Heart left ventricle (tissue), 16 donors: Measurements from ENCODE around the gene SOD3. TPM values are rescaled to one million over a fixed set of nuclear protein-coding genes. Genes with fewer than 3 reads are reported as not detected.

Experiments
- ATAC-seq, 4 donors: fragments of 200-7000 bp; cut with Tn5 transposase; one replicate each; pipeline ENCODE4 v1.9.1; 2020 to 2022; ENCODE audit warnings: moderate library complexity in 4 of 4, mild to moderate bottlenecking in 3 of 4, moderate number of reproducible peaks in 1 of 4
- DNase-seq, 5 donors: peaks; one replicate each; pipeline ENCODE4 v3.0.0-alpha.2; 2020
- H3K27ac ChIP-seq, 12 donors: fragments of 200-600 bp; sonication (generic) in 4 of 12; one replicate each; pipeline versions ENCODE4 v1.5.0 to v1.8.0; 2016 to 2022; ENCODE audit warnings: mild to moderate bottlenecking in 2 of 12
- H3K27me3 ChIP-seq, 9 donors: fragments of 200-600 bp; sonication (generic) in 2 of 9; one replicate each; pipeline versions ENCODE4 v1.5.1 to v1.8.0; 2016 to 2022; ENCODE audit warnings: mild to moderate bottlenecking in 3 of 9
- H3K36me3 ChIP-seq, 9 donors: fragments of 200-600 bp; sonication (generic) in 2 of 9; one replicate each; pipeline versions ENCODE4 v1.5.0 to v1.8.0; 2018 to 2022; ENCODE audit warnings: mild to moderate bottlenecking in 2 of 9
- H3K4me1 ChIP-seq, 12 donors: fragments of 200-600 bp; sonication (generic) in 4 of 12; one replicate each; pipeline versions ENCODE4 v1.5.0 to v1.8.0; 2016 to 2022; ENCODE audit warnings: mild to moderate bottlenecking in 3 of 12
- H3K4me3 ChIP-seq, 12 donors: fragments of 200-600 bp; sonication (generic) in 4 of 12; one replicate each; pipeline versions ENCODE4 v1.5.0 to v1.8.0; 2017 to 2022; ENCODE audit warnings: mild to moderate bottlenecking in 9 of 12, moderate library complexity in 4 of 12
- H3K9me3 ChIP-seq, 12 donors: fragments of 200-600 bp; sonication (generic) in 4 of 12; one replicate each; pipeline versions ENCODE4 v1.5.0 to v1.8.0; 2016 to 2022; ENCODE audit warnings: mild to moderate bottlenecking in 1 of 12
- POLR2A ChIP-seq, 2 donors: fragments of 450-650 bp; IDR thresholded peaks; one replicate each; pipeline ENCODE4 v1.6.1; 2017; ENCODE audit warnings: antibody characterized with exemption in 2 of 2, mild to moderate bottlenecking in 2 of 2, moderate library complexity in 2 of 2
- WGBS, 4 donors: extraction: QIAGEN DNeasy Blood & Tissue Kit in 2 of 4; methylation state at CpG; one replicate each; pipeline versions ENCODE4 v1.1.5 to v1.1.7; 2013 to 2018; 5-methylcytosine and 5-hydroxymethylcytosine counted together
- intact Hi-C, 10 donors: fragments of 100-400 bp; cut with DNase I; formaldehyde crosslinking; loops; one replicate each; pipeline versions ENCODE4 v1.11.1 to v1.14.2; 2022
- polyA plus RNA-seq, 2 donors: library from polyadenylated mRNA; stranded (reverse); fragments of 200-250 nt; gene quantifications; one replicate each; pipeline ENCODE4 v1.2.3, GENCODE V29; 2013
- total RNA-seq, 9 donors: library from RNA; depleted of rRNA in 2 of 9; stranded (reverse); fragments of >200 nt in 2 of 9; fragmentation: NEBNext Ultra II Directional in 3 of 9; extraction: Animal tissue kit (Norgen Biotek cat#: 25700) in 3 of 9; gene quantifications; one replicate each; pipeline versions ENCODE4 v1.1.0 to v1.2.4, GENCODE V29; 2016 to 2023
- TF ChIP-seq, protein P1 (sequence below), 12 donors: fragments of 200-600 bp; sonication (generic) in 4 of 12; IDR thresholded peaks; one replicate each; pipeline versions ENCODE4 v1.5.0 to v1.8.0; 2018 to 2022; ENCODE audit warnings: antibody characterized with exemption in 12 of 12, mild to moderate bottlenecking in 5 of 12
- donor health status: ischemic (EF 13 %, LVEDD 7.1; RV severe dilation, severe dysfunction).
- donor health status: healthy with polysubstance abuse.
- donor health status: DM: no; HTN: yes; CAD: no.
- donor health status: DM: no; HTN: no; CAD: no.
- donor health status: ischemic (EF 25% LVEDD 6.9; RV normal size, moderate dysfunction).
- donor health status: ischemic (EF 25% LVEDD 5.7; RV mildly dilated, moderate dysfunction).
- donor health status: healthy.
- donor health status: DM: yes; HTN: yes; CAD: no.
- donor health status: ischemic (EF 35%, LVEDD 5.7; RV mildly dilated, moderate dysfunction).
- donor health status: nonischemic (EF 11% LVEDD 7.7; RV severe dilation, severe dysfunction).
- donor health status: DM: yes; HTN: yes; CAD: no.
- donor health status: PGD.
- donor health status: ischemic (EF 29% LVEDD 5.4; RV normal size, mild dysfunction).
- donor health status: nonischemic (EF 23%, LVEDD 6.1; RV moderate dilation, normal function).

The SOD3 gene
- total and polyA plus RNA-seq, 11 donors = 11.7 to 110 (median 37.6) TPM

- WGBS, 4 donors = 76 to 86% (median 81%) methylated on average over 13 of the region's 13 CpGs
- Histone ChIP-seq H3K9me3 (no peaks in the 10 kb centered on the region), H3K36me3 (no peaks in the 10 kb centered on the region), H3K27ac (no peak overlapping the region), H3K27me3 (peaks cover 0 to 21% (median 6%) of the 10 kb centered on the region in 9 donors), H3K4me1 (peaks cover 0 to 48% (median 28%) of the 10 kb centered on the region in 12 donors), H3K4me3 (no peak overlapping the region)
- DNase-seq = no peak
- ATAC-seq = no peak
- intact Hi-C loops = loop anchor here in 3 of 10 donors (5.0 to 10.0 kb wide), 2 partner anchors 113 to 214 kb away; partner anchors contain the start of genes DHX15 (in 3 of the 3) and CCDC149 (in 1 of the 3)
- TF ChIP-seq, protein P1, sequence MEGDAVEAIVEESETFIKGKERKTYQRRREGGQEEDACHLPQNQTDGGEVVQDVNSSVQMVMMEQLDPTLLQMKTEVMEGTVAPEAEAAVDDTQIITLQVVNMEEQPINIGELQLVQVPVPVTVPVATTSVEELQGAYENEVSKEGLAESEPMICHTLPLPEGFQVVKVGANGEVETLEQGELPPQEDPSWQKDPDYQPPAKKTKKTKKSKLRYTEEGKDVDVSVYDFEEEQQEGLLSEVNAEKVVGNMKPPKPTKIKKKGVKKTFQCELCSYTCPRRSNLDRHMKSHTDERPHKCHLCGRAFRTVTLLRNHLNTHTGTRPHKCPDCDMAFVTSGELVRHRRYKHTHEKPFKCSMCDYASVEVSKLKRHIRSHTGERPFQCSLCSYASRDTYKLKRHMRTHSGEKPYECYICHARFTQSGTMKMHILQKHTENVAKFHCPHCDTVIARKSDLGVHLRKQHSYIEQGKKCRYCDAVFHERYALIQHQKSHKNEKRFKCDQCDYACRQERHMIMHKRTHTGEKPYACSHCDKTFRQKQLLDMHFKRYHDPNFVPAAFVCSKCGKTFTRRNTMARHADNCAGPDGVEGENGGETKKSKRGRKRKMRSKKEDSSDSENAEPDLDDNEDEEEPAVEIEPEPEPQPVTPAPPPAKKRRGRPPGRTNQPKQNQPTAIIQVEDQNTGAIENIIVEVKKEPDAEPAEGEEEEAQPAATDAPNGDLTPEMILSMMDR (IDR thresholded peaks at IDR 0.05) = no peak
- no peak for TF ChIP-seq POLR2A (IDR thresholded peaks at IDR 0.05)
Observed at GRCh38 chr4:24799196-24799543, 3.8 kb downstream of the SOD3 start.

- ATAC-seq = no peak
- Histone ChIP-seq H3K4me1 (peaks cover 0 to 45% (median 25%) of the 10 kb centered on the region in 12 donors), H3K27me3 (peaks cover 0 to 21% (median 6%) of the 10 kb centered on the region in 9 donors), H3K36me3 (no peaks in the 10 kb centered on the region), H3K4me3 (peak overlapping the region in 10 of 12 donors; percentile 1 to 50 (median 34)), H3K9me3 (no peaks in the 10 kb centered on the region), H3K27ac (peak overlapping the region in 1 of 12 donors; percentile 62)
- WGBS, 4 donors = 26 to 34% (median 30%) methylated on average over 53 to 103 of the region's 103 CpGs
- intact Hi-C loops = loop anchor here in 3 of 10 donors (5.0 to 10.0 kb wide), 2 partner anchors 113 to 215 kb away; partner anchors contain the start of genes DHX15 (in 3 of the 3) and CCDC149 (in 1 of the 3)
- DNase-seq = no peak
- TF ChIP-seq, protein P1 (IDR thresholded peaks at IDR 0.05) = no peak
- TF ChIP-seq POLR2A (IDR thresholded peaks at IDR 0.05) = no peak
Observed at GRCh38 chr4:24799544-24800324, 4.4 kb downstream of the SOD3 start.

DNA sequence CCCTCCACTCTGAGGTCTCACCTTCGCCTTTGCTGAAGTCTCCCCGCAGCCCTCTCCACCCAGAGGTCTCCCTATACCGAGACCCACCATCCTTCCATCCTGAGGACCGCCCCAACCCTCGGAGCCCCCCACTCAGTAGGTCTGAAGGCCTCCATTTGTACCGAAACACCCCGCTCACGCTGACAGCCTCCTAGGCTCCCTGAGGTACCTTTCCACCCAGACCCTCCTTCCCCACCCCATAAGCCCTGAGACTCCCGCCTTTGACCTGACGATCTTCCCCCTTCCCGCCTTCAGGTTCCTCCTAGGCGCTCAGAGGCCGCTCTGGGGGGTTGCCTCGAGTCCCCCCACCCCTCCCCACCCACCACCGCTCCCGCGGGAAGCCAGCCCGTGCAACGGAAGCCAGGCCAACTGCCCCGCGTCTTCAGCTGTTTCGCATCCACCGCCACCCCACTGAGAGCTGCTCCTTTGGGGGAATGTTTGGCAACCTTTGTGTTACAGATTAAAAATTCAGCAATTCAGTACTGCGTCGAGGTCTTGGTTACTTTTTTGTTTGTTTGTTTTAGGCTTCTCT lies 5.0 kb downstream of the SOD3 start:
- peak overlapping the region in 9 of 12 donors; percentile 7 to 62 (median 38) for H3K27ac ChIP-seq

More for the DNA sequence above, 5.0 kb downstream of the SOD3 start:
- DNase-seq (peak in 2 of 5 donors; percentile 48 to 71), ATAC-seq (peak in 1 of 4 donors; percentile 21)
- Histone ChIP-seq H3K36me3 (no peaks in the 10 kb centered on the region), H3K4me3 (peak overlapping the region in 10 of 12 donors; percentile 1 to 50 (median 34)), H3K27me3 (peaks cover 0 to 21% (median 6%) of the 10 kb centered on the region in 9 donors), H3K9me3 (no peaks in the 10 kb centered on the region), H3K4me1 (peaks cover 0 to 40% (median 23%) of the 10 kb centered on the region in 12 donors)
- intact Hi-C loops = no loop called here
- WGBS, 4 donors = 24 to 52% (median 30%) methylated on average over 24 to 25 of the region's 25 CpGs
- TF ChIP-seq POLR2A (IDR thresholded peaks at IDR 0.05) = no peak
- TF ChIP-seq, protein P1 (IDR thresholded peaks at IDR 0.05) = no peak
